ENCODE data around the gene COG7. TPM values are rescaled to one million over a fixed set of nuclear protein-coding genes. Genes with fewer than 3 reads are reported as not detected.

COG7 gene
- total RNA-seq, 1 experiment from 2014 or later = 17.9 TPM

- no peak overlapping the region for H3K27ac ChIP-seq (ENCODE audit: insufficient read length, low read depth, low read length)
- no peak overlapping the region for H4K91ac ChIP-seq (ENCODE audit: insufficient read length, low read depth, low read length)
- H3K79me1 ChIP-seq (ENCODE audit: insufficient read depth, low read depth, low read length, poor library complexity, severe bottlenecking) = no peaks in the 10 kb centered on the region
- no peak overlapping the region for H3K23ac ChIP-seq (ENCODE audit: insufficient read length, low read depth, low read length)
- no peaks in the 10 kb centered on the region for H3K79me2 ChIP-seq (ENCODE audit: insufficient read depth, low read length)
- TF ChIP-seq, protein P1, sequence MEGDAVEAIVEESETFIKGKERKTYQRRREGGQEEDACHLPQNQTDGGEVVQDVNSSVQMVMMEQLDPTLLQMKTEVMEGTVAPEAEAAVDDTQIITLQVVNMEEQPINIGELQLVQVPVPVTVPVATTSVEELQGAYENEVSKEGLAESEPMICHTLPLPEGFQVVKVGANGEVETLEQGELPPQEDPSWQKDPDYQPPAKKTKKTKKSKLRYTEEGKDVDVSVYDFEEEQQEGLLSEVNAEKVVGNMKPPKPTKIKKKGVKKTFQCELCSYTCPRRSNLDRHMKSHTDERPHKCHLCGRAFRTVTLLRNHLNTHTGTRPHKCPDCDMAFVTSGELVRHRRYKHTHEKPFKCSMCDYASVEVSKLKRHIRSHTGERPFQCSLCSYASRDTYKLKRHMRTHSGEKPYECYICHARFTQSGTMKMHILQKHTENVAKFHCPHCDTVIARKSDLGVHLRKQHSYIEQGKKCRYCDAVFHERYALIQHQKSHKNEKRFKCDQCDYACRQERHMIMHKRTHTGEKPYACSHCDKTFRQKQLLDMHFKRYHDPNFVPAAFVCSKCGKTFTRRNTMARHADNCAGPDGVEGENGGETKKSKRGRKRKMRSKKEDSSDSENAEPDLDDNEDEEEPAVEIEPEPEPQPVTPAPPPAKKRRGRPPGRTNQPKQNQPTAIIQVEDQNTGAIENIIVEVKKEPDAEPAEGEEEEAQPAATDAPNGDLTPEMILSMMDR (conservative IDR thresholded peaks at IDR 0.05) = no peak
- H3K9ac ChIP-seq (ENCODE audit: extremely low read depth, insufficient read length, low read length) = no peak overlapping the region
- H2BK12ac ChIP-seq (ENCODE audit: insufficient read length, low read depth, low read length) = no peak overlapping the region
- no peak overlapping the region for H2BK5ac ChIP-seq (ENCODE audit: insufficient read length, low read length)
- peaks cover 3% of the 10 kb centered on the region for H4K20me1 ChIP-seq (ENCODE audit: control insufficient read depth, insufficient read depth, insufficient read length)
- Mint-ChIP-seq H3K4me3 (no peak overlapping the region), H3K27me3 (ENCODE audit: low read depth) (no peaks in the 10 kb centered on the region; the same call in none of the 2 replicates), H3K27ac (no peak overlapping the region), H3K4me1 (peaks cover 18 to 19% of the 10 kb centered on the region in 2 experiments), H3K9me3 (no peaks in the 10 kb centered on the region), H3K36me3 (ENCODE audit: insufficient read depth in 1 of 3, low read depth in 3 of 3) (no peaks in the 10 kb centered on the region; a peak in 1 of 7 replicates)
- H3K14ac ChIP-seq (ENCODE audit: insufficient read depth, low read length) = no peak overlapping the region
- no peaks in the 10 kb centered on the region for H3K27me3 ChIP-seq (ENCODE audit: insufficient read depth, low read length)
- H2AFZ ChIP-seq (ENCODE audit: low read length) = no peak overlapping the region
- no peaks in the 10 kb centered on the region for H3K9me3 ChIP-seq (ENCODE audit: control insufficient read depth, low read depth, low read length)
- WGBS (ENCODE audit: extremely low coverage, insufficient read length, low lambda C conversion rate) = no CpG with 5 or more reads among the region's 17 CpGs
- H3K56ac ChIP-seq (ENCODE audit: insufficient read length, low read depth, low read length) = no peak overlapping the region
- no peak overlapping the region for H2BK20ac ChIP-seq (ENCODE audit: low read depth, low read length, poor library complexity, severe bottlenecking)
- H3K4ac ChIP-seq (ENCODE audit: low read depth, low read length) = no peak overlapping the region
- no peak overlapping the region for H2BK15ac ChIP-seq (ENCODE audit: low read depth, low read length)
- H3K23me2 ChIP-seq (ENCODE audit: insufficient read length, low read depth, low read length, poor library complexity, severe bottlenecking) = no peaks in the 10 kb centered on the region
- H3K4me1 ChIP-seq (ENCODE audit: insufficient read depth, low read length) = no peaks in the 10 kb centered on the region; the same call in 1 of the 2 replicates
- H2AK5ac ChIP-seq (ENCODE audit: insufficient read length, low read length) = no peak overlapping the region
- no peak overlapping the region for H2BK120ac ChIP-seq (ENCODE audit: low read depth, low read length, poor library complexity, severe bottlenecking)
- H3K4me2 ChIP-seq (ENCODE audit: insufficient read depth, insufficient read length, low read length) = no peak overlapping the region
- peak; percentile 51 for DNase-seq
- no peak overlapping the region for H4K8ac ChIP-seq (replicated peaks; ENCODE audit: insufficient read length, low read depth, low read length)
- H4K5ac ChIP-seq (ENCODE audit: insufficient read length, low read depth, low read length) = no peak overlapping the region
- no peak overlapping the region for H3T11ph ChIP-seq (ENCODE audit: low read length)
- no peak overlapping the region for H3K18ac ChIP-seq (ENCODE audit: insufficient read length, low read depth, low read length)
These were observed 78.1 kb downstream of the COG7 start for GRCh38 chr16:23374721-23375510.

Measured in H9 (cell line).